ENCODE results near the gene YIPF3. TPM values are rescaled to one million over a fixed set of nuclear protein-coding genes. Genes with fewer than 3 reads are reported as not detected.

Gene YIPF3
- total RNA-seq, 1 donor from 2014 or later: 69.9 TPM

DNA sequence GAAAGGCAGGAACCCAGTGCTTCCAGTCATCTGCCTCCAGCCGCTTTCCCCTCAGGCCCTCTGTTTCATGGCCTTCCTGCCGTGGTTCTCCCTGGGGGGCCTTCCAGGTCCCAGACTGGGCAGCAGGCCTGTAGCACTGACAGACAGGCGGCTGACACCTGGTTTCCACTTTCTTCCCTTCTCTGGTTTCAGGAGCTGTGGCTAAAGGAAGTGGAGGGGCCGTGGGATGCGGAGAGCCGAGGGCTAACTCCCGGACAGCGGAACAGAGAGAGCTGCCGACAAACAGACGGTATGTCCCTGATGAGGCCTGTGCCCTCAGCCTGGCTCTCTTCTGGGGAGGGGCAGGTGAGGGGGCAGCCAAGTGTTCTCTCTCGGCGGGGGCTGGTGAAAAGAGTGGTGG lies 19.0 kb downstream of the YIPF3 start:
- Histone ChIP-seq H3K4me3 (no peak overlapping the region), H3K36me3 (peaks cover 47% of the 10 kb centered on the region), H3K27me3 (ENCODE audit: low read depth) (no peaks in the 10 kb centered on the region), H3K27ac (replicated peaks) (peak overlapping the region; percentile 18), H3K9me3 (replicated peaks) (no peaks in the 10 kb centered on the region), H3K4me1 (peaks cover 7% of the 10 kb centered on the region)
- intact Hi-C loops (cut with micrococcal nuclease): loop anchor here (10.0 kb wide), 1 partner anchor 113 kb away; no protein-coding TSS in a partner anchor
- TF ChIP-seq, protein P1, sequence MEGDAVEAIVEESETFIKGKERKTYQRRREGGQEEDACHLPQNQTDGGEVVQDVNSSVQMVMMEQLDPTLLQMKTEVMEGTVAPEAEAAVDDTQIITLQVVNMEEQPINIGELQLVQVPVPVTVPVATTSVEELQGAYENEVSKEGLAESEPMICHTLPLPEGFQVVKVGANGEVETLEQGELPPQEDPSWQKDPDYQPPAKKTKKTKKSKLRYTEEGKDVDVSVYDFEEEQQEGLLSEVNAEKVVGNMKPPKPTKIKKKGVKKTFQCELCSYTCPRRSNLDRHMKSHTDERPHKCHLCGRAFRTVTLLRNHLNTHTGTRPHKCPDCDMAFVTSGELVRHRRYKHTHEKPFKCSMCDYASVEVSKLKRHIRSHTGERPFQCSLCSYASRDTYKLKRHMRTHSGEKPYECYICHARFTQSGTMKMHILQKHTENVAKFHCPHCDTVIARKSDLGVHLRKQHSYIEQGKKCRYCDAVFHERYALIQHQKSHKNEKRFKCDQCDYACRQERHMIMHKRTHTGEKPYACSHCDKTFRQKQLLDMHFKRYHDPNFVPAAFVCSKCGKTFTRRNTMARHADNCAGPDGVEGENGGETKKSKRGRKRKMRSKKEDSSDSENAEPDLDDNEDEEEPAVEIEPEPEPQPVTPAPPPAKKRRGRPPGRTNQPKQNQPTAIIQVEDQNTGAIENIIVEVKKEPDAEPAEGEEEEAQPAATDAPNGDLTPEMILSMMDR (IDR thresholded peaks at IDR 0.05; ENCODE audit: borderline replicate concordance): no peak
- DNase-seq: no peak

DNA sequence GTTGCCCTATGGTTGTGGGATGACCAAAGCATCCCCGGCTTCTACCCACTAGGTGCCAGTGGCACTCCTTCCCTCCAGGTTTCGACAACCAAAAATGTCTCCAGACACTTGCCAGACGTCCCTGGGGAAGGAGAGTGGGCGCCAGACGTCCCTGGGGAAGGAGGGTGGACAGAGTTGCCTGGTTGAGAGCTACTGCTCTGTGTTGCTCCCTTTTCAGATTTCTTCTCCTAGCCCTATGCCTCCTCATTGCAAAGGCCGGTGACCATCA lies 19.7 kb downstream of the YIPF3 start:
- H3K4me1 ChIP-seq: peaks cover 1% of the 10 kb centered on the region
- no peak overlapping the region for H3K27ac ChIP-seq (replicated peaks)

DNA sequence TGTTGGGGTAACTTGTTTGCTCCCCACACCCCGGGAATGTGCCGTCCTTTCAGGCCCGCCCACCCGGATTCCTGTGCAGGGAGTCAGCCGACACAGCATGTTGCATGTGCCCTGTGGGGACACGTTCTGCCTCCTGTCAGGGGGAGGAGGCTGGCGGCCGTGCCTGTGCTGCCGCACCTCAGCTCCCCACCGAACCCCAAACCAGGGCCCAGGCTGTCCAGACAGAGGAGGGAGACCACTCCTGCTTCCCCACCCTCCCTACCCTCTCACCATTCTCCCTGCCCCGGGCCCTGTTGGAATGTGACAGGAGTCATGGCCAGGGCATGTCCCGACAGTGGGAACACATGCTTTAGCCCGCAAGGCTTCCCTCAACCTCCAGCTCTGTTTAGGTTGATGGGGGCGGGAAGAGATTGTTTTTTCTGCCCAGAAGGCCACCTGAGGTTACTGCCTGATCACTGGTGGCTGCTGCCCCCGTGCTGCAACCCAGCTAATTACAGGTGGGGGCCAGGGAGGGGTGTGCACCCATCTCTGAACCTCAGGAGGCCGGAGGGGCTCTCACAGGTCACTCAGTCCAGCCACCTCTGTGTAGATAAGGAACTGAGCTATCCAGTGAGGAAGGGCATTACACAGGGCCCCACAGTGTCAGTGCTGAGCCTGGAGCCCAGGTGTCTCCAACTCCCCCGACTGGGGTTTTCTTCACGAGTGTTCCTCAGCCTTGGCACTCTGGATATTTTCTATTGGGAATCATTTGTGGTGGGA lies 20.2 kb downstream of the YIPF3 start:
- no peak for DNase-seq
- H3K27me3 ChIP-seq (ENCODE audit: low read depth): no peaks in the 10 kb centered on the region
- H3K4me3 ChIP-seq: no peak overlapping the region
- intact Hi-C loops (cut with micrococcal nuclease): loop anchor here (10.0 kb wide), 1 partner anchor 112 kb away; no protein-coding TSS in a partner anchor
- TF ChIP-seq, protein P1 (IDR thresholded peaks at IDR 0.05; ENCODE audit: borderline replicate concordance): peak; percentile 71
- no peaks in the 10 kb centered on the region for H3K4me1 ChIP-seq
- H3K36me3 ChIP-seq: peaks cover 40% of the 10 kb centered on the region
- no peaks in the 10 kb centered on the region for H3K9me3 ChIP-seq (replicated peaks)
- H3K27ac ChIP-seq (replicated peaks): no peak overlapping the region

More for the DNA sequence above, 19.7 kb downstream of the YIPF3 start:
- intact Hi-C loops (cut with micrococcal nuclease): loop anchor here (10.0 kb wide), 1 partner anchor 112 kb away; no protein-coding TSS in a partner anchor
- Histone ChIP-seq H3K36me3 (peaks cover 41% of the 10 kb centered on the region), H3K9me3 (replicated peaks) (no peaks in the 10 kb centered on the region), H3K27me3 (ENCODE audit: low read depth) (no peaks in the 10 kb centered on the region), H3K4me3 (no peak overlapping the region)
- TF ChIP-seq, protein P1 (IDR thresholded peaks at IDR 0.05; ENCODE audit: borderline replicate concordance): no peak
- no peak for DNase-seq

DNA sequence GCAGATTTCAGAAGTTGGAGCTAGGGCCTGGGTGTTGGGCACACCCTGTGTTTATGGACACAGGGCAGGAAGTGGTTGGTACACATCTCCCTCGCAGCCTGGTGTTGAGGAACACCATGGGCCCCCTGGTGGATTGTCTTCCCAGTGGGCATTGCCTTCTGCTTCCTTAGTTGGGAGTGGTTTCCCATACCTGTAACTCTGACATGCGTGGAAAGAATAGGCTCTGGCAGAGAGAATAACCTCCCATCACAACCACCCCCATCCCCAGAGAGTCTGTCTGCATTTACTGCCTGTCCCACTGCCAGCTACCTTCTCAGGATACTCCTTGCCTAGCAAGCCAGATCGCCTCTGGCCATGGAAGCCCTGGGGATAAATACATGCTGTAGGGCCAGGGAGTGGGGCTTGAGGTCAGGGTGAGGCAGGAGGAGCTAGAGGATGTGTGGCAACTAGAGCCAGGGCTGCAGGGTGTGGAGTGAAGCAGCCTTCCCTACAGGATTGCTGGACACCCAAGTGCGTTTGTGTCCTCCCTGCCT lies 21.3 kb downstream of the YIPF3 start:
- no peak overlapping the region for H3K27ac ChIP-seq (replicated peaks)
- intact Hi-C loops (cut with micrococcal nuclease): loop anchor here (10.0 kb wide), 1 partner anchor 111 kb away; no protein-coding TSS in a partner anchor
- no peaks in the 10 kb centered on the region for H3K4me1 ChIP-seq
- peaks cover 30% of the 10 kb centered on the region for H3K36me3 ChIP-seq
- no peaks in the 10 kb centered on the region for H3K27me3 ChIP-seq (ENCODE audit: low read depth)
- no peak overlapping the region for H3K4me3 ChIP-seq
- TF ChIP-seq, protein P1 (IDR thresholded peaks at IDR 0.05; ENCODE audit: borderline replicate concordance): peak; percentile 39
- DNase-seq: no peak
- no peaks in the 10 kb centered on the region for H3K9me3 ChIP-seq (replicated peaks)

DNA sequence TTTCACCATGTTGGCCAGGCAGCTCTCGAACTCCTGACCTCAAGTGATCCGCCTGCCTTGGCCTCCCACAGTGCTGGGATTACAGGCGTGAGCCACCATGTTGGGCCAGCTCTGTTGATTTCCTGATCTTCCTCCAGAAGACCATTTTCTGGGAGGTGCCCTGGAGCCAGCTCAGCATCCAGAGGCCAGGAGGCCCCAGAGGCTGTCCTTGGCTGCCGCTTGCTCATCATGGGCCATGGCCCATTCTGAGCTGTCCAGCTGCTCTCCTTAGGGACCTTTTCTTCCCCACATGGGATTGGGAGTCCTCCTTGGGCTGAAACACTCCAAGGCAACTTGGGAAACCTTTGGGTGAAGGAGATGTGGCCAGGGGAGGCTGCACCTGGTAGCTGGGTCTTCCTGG lies 22.0 kb downstream of the YIPF3 start:
- Histone ChIP-seq H3K9me3 (replicated peaks) (no peaks in the 10 kb centered on the region), H3K4me3 (no peak overlapping the region), H3K4me1 (no peaks in the 10 kb centered on the region), H3K36me3 (peaks cover 23% of the 10 kb centered on the region), H3K27ac (replicated peaks) (no peak overlapping the region), H3K27me3 (ENCODE audit: low read depth) (no peaks in the 10 kb centered on the region)
- intact Hi-C loops (cut with micrococcal nuclease): loop anchor here (5.0 to 10.0 kb wide), 2 partner anchors 42 to 110 kb away; no protein-coding TSS in a partner anchor
- no peak for DNase-seq
- TF ChIP-seq, protein P1 (IDR thresholded peaks at IDR 0.05; ENCODE audit: borderline replicate concordance): no peak

Measured in left ventricle myocardium inferior (tissue), 1 donor.